CD1c-positive myeloid dendritic cell (primary cell): ENCODE measurements around the gene CCDC90B.
"Not testable (repeated sequence)": the region's sequence is repeated elsewhere in the genome, so short reads cannot be mapped to it uniquely, and the experiment has no call there.

Experiments
- DNase-seq: peaks from one replicate; pipeline ENCODE4 v3.0.0-alpha.2; 2016; ENCODE audit errors: extremely low spot score

CCDC90B gene

GRCh38 chr11:83287631-83288030, 1.5 kb upstream of the CCDC90B start:
- no peak for DNase-seq

GRCh38 chr11:83285151-83285770, 906 bp downstream of the CCDC90B start:
- DNase-seq = no peak

- no peak for DNase-seq
Measured at GRCh38 chr11:83284501-83285150, 1.5 kb downstream of the CCDC90B start.

GRCh38 chr11:83282084-83282716, 4.0 kb downstream of the CCDC90B start:
- DNase-seq = no peak

GRCh38 chr11:83280256-83280655, 5.9 kb downstream of the CCDC90B start:
- DNase-seq = no peak

- no peak for DNase-seq
Measured at GRCh38 chr11:83278351-83278750, 7.8 kb downstream of the CCDC90B start.

GRCh38 chr11:83275888-83276641, 10.1 kb downstream of the CCDC90B start:
- DNase-seq = no peak

- no peak for DNase-seq
Measured at GRCh38 chr11:83272627-83273026, 13.5 kb downstream of the CCDC90B start.

- DNase-seq = not testable (repeated sequence)
Measured at GRCh38 chr11:83271734-83272133, 14.4 kb downstream of the CCDC90B start.

GRCh38 chr11:83269080-83269479, 17.1 kb downstream of the CCDC90B start:
- not testable (repeated sequence) for DNase-seq

GRCh38 chr11:83265331-83265730, 20.8 kb downstream of the CCDC90B start:
- DNase-seq = no peak

- DNase-seq = no peak
Measured at GRCh38 chr11:83259559-83259958, 26.6 kb downstream of the CCDC90B start.

GRCh38 chr11:83257761-83258168, 28.4 kb downstream of the CCDC90B start:
- no peak for DNase-seq

GRCh38 chr11:83256602-83257340, 29.4 kb downstream of the CCDC90B start:
- no peak for DNase-seq

- DNase-seq = no peak
Measured at GRCh38 chr11:83255366-83255765, 30.8 kb downstream of the CCDC90B start.

GRCh38 chr11:83252941-83253340, 33.2 kb downstream of the CCDC90B start:
- no peak for DNase-seq

GRCh38 chr11:83252266-83252665, 33.9 kb downstream of the CCDC90B start:
- DNase-seq = no peak

GRCh38 chr11:83249972-83250593, 36.1 kb downstream of the CCDC90B start:
- peak; percentile 49 for DNase-seq

- no peak for DNase-seq
Measured at GRCh38 chr11:83249445-83249844, 36.7 kb downstream of the CCDC90B start.

GRCh38 chr11:83241291-83241946, 44.7 kb downstream of the CCDC90B start:
- peak; percentile 54 for DNase-seq

- no peak for DNase-seq
Measured at GRCh38 chr11:83238111-83238510, 48.1 kb downstream of the CCDC90B start.
